Adrenal gland (tissue), 12 donors: ENCODE results near the gene SRP68. TPM values are rescaled to one million over a fixed set of nuclear protein-coding genes. Genes with fewer than 3 reads are reported as not detected.

Experiments
- DNase-seq, 7 donors: peaks; one replicate each; pipeline ENCODE4 v3.0.0-alpha.2; 2019 to 2020
- H3K27ac ChIP-seq, 5 donors: fragments of 200-600 bp; sonication (generic) in 4 of 5; 1 replicate in 3 of 5; 2 replicates in 2 of 5; pipeline versions ENCODE4 v1.5.1 to v1.8.0; 2016 to 2020; ENCODE audit warnings: mild to moderate bottlenecking in 1 of 5
- H3K27me3 ChIP-seq: fragments of 200-600 bp; 2 replicates; pipeline ENCODE4 v1.8.0; 2021
- H3K36me3 ChIP-seq, 2 donors: fragments of 200-600 bp; replicated peaks in 1 of 2; 1 replicate in 1 of 2; 2 replicates in 1 of 2; pipeline versions ENCODE4 v1.5.1 to v1.8.0; 2018 to 2022
- H3K4me1 ChIP-seq, 2 donors: fragments of 200-600 bp; replicated peaks in 1 of 2; 1 replicate in 1 of 2; 2 replicates in 1 of 2; pipeline versions ENCODE4 v1.5.1 to v1.8.0; 2018 to 2021
- H3K4me3 ChIP-seq, 4 donors: fragments of 200-600 bp; sonication (generic) in 3 of 4; one replicate each; pipeline ENCODE4 v1.5.1; 2016 to 2018
- H3K9me3 ChIP-seq, 3 donors: fragments of 200-600 bp; sonication (generic) in 1 of 3; replicated peaks in 1 of 3; 1 replicate in 2 of 3; 2 replicates in 1 of 3; pipeline versions ENCODE4 v1.5.1 to v1.8.0; 2016 to 2021
- POLR2A ChIP-seq, 2 donors: fragments of 450-650 bp; IDR thresholded peaks; one replicate each; pipeline ENCODE4 v1.6.1; 2017; ENCODE audit warnings: antibody characterized with exemption in 2 of 2, mild to moderate bottlenecking in 2 of 2, moderate library complexity in 1 of 2
- WGBS, 4 donors: extraction: QIAGEN DNeasy Blood & Tissue Kit in 2 of 4; methylation state at CpG; one replicate each; pipeline versions ENCODE4 v1.1.5 to v1.1.7; 2013 to 2017; 5-methylcytosine and 5-hydroxymethylcytosine counted together
- intact Hi-C, 2 donors: fragments of 100-400 bp; cut with DNase I; formaldehyde crosslinking; loops; one replicate each; pipeline versions ENCODE4 v1.14.1 to v1.15.0; 2022 to 2023
- polyA plus RNA-seq, 3 donors: library from polyadenylated mRNA; stranded (reverse); fragments of 200-250 nt in 2 of 3; fragments of 350-450 nt in 1 of 3; fragmentation: Illumina TruSeq in 1 of 3; extraction: RNeasy Lipid Tissue Mini Kit (QIAGEN cat#74804) in 1 of 3; gene quantifications; one replicate each; pipeline ENCODE4 v1.2.3, GENCODE V29; 2013 to 2014
- total RNA-seq, 9 donors: library from RNA; depleted of rRNA in 4 of 9; stranded (reverse); fragments of >200 nt in 4 of 9; fragments of 120-200 nt in 1 of 9; fragmentation: NEBNext Ultra II Directional in 1 of 9; extraction: Animal tissue kit (Norgen Biotek cat#: 25700) in 1 of 9; gene quantifications; one replicate each; pipeline versions ENCODE4 v1.1.0 to v1.2.4, GENCODE V29; 2013 to 2023
- TF ChIP-seq, protein P1 (sequence below), 6 experiments: fragments of 450-650 bp in 4 of 6; fragments of 200-600 bp in 2 of 6; sonication (generic) in 1 of 6; IDR thresholded peaks; 1 replicate in 5 of 6; 2 replicates in 1 of 6; pipeline versions ENCODE4 v1.5.1 to v1.8.0; 2016 to 2021; ENCODE audit warnings: antibody characterized with exemption in 6 of 6, mild to moderate bottlenecking in 2 of 6, moderate library complexity in 1 of 6
- donor health status: healthy with polysubstance abuse.
- donor health status: Bipolar disorder and iron deficiency.
- donor health status: DM: yes; HTN: yes; CAD: no.
- donor health status: DM: no; HTN: no; CAD: no.
- donor health status: DM: no; HTN: no; CAD: no.
- donor health status: DM: yes; HTN: yes; CAD: no.

SRP68 gene
- total and polyA plus RNA-seq, 12 donors = 20.3 to 129 (median 41.1) TPM

DNA sequence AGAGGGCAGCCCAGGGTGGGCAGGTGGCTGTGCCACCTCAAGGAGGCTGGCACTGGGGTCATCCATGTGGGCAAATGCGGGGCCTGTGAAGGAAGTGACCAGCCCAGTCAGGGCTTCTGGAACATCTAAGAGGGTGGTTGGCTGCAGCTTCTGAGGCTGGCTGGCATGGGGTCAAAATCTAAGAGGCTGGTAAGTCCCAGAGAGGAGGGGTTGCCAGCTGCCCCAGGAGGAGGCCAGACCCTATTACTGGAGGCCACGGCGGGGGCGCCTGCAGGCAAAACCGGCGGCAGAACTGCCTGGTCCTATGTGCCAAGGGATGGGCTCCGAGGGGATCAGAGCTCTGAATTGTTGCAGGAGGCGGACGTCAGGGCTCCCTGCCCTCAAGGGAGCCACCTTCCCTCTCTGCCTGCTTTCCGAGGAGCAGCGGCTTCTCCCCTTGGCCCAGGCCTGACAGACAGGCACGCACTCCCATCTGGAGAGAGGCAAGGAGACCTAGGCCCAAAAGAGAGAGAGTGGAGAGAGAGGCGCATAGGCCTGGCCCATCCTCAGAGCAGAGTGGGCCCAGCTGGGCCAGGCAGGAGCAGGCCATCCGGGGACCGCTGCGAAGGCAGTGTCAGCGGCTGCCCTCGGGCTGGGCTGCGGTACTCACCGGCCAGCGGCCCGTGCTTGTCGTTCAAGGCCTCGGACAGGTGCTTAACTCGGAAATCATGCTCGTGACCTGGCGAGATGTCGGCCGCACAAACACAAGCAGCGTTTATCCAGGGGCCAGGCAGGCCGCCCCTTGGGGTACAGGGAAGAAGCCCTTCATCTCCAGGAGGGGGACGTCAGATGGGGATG lies 17.6 kb upstream of the SRP68 start:
- intact Hi-C loops = no loop called here
- H3K36me3 ChIP-seq = peaks cover 0 to 95% of the 10 kb centered on the region in 2 donors
- TF ChIP-seq, protein P1, sequence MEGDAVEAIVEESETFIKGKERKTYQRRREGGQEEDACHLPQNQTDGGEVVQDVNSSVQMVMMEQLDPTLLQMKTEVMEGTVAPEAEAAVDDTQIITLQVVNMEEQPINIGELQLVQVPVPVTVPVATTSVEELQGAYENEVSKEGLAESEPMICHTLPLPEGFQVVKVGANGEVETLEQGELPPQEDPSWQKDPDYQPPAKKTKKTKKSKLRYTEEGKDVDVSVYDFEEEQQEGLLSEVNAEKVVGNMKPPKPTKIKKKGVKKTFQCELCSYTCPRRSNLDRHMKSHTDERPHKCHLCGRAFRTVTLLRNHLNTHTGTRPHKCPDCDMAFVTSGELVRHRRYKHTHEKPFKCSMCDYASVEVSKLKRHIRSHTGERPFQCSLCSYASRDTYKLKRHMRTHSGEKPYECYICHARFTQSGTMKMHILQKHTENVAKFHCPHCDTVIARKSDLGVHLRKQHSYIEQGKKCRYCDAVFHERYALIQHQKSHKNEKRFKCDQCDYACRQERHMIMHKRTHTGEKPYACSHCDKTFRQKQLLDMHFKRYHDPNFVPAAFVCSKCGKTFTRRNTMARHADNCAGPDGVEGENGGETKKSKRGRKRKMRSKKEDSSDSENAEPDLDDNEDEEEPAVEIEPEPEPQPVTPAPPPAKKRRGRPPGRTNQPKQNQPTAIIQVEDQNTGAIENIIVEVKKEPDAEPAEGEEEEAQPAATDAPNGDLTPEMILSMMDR (IDR thresholded peaks at IDR 0.05) = no peak
- no peak for TF ChIP-seq POLR2A (IDR thresholded peaks at IDR 0.05)
- H3K27ac ChIP-seq = no peak overlapping the region
- no peaks in the 10 kb centered on the region for H3K4me1 ChIP-seq
- no peak for DNase-seq
- WGBS, 4 donors = 89 to 98% (median 94%) methylated on average over 14 to 32 of the region's 32 CpGs
- no peaks in the 10 kb centered on the region for H3K27me3 ChIP-seq
- H3K4me3 ChIP-seq = no peak overlapping the region
- no peaks in the 10 kb centered on the region for H3K9me3 ChIP-seq

DNA sequence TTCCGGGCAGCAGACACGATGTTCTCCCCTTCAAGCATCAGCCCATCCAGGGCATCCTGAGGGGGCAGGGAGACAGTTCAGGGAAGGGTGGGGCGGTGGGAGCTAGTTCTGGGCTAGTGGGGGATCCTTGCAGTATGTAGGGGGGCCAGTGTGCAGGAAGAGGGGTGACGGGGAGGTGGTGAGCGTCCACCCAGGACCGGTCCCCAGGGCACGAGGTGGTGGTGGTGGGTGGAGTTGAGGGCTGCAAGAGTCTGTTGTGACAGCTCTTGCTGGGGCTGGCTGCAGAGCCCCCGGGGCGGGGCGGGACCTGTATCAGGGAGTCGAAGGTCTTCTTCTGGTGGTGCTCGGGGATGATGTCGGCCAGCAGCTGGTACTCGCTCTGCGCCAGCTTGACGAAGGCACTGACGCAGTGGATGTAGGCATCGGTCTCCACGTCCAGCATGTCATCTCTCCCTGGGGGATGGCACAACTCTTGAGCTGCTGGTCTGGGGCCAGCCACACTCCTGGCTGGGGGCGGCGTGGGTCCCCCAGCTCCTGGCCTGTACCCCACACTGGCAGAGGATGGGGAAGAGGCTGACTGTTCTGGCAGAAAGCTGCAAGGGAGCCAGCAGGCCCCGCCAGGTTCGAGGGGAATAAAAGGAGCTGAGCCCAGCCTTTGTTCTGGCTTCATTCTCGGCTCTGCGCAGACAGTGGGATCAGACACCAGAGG lies 16.7 kb upstream of the SRP68 start:
- WGBS, 4 donors = 91 to 96% (median 95%) methylated on average over 13 to 25 of the region's 25 CpGs
- Histone ChIP-seq H3K4me1 (no peaks in the 10 kb centered on the region), H3K9me3 (no peaks in the 10 kb centered on the region), H3K4me3 (no peak overlapping the region), H3K27me3 (no peaks in the 10 kb centered on the region), H3K27ac (no peak overlapping the region), H3K36me3 (peaks cover 0 to 96% of the 10 kb centered on the region in 2 donors)
- intact Hi-C loops = no loop called here
- DNase-seq = no peak
- no peak for TF ChIP-seq POLR2A (IDR thresholded peaks at IDR 0.05)
- TF ChIP-seq, protein P1 (IDR thresholded peaks at IDR 0.05) = no peak

DNA sequence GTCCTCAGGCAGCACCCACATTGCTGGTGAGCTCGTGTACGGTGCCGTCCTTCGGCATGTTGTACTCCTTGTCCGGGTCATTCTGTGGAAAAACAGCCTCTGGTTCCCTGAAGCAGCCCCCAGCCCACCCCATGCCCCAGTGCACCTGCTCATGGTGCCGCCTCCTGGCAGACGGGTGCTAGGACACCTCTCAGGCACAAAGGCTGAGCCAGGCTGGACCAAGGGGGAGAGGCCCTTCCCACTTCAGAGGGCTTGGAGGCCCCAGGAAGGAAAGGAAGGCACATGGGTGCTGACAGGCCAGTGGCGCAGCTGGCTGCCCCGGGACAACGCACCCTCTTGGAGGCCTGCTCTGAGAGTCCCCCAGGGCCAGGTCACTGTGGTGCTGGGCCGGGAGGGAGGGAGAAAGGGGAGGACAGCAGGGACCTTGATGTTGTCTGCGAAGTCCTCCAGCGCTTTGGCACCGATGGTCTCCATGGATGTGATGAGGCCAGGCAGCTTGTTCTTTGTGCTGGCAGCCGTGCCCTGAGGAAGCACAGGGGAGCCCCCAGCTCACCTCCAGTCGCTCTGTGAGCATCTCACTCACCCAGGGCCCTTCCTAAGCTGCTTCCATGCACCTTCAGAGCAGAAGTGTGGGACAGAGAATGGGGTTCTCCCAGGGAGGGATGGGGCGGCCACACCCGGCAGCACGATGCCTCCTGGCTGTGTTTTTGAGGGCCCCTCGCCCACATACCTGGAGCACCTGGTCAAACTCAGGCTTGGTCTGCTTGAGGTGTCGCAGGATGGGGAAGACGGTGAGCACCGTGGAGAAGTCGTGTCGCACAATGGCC lies 15.9 kb upstream of the SRP68 start:
- DNase-seq = no peak
- H3K27me3 ChIP-seq = no peaks in the 10 kb centered on the region
- peaks cover 0 to 96% of the 10 kb centered on the region in 2 donors for H3K36me3 ChIP-seq
- TF ChIP-seq, protein P1 (IDR thresholded peaks at IDR 0.05) = no peak
- no peak for TF ChIP-seq POLR2A (IDR thresholded peaks at IDR 0.05)
- H3K4me1 ChIP-seq = no peaks in the 10 kb centered on the region
- intact Hi-C loops = no loop called here
- 81 to 92% (median 88%) methylated on average over 16 to 25 of the region's 25 CpGs for WGBS, 4 donors
- no peak overlapping the region for H3K27ac ChIP-seq
- H3K4me3 ChIP-seq = no peak overlapping the region
- no peaks in the 10 kb centered on the region for H3K9me3 ChIP-seq

DNA sequence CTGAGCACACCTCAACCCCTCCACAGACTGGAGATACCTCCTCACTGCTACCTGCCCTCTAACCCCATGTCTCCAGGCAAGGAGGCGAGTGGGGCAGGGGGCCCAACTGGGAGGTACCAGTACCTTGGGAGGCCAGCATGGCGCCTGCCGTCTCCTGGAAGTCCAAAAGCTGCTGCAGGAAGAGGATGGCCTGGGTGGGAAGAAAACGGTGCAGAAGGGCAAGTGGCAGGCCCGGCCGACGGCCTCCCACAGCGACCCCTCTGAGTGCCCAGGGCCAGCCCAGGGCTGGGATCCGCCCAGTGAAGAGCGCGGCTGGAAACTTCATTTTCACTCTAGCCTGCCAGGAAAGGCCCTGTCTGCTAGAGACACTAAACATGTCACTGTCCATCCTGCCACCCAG lies 15.2 kb upstream of the SRP68 start:
- H3K27ac ChIP-seq = no peak overlapping the region
- H3K4me3 ChIP-seq = no peak overlapping the region
- H3K4me1 ChIP-seq = no peaks in the 10 kb centered on the region
- TF ChIP-seq, protein P1 (IDR thresholded peaks at IDR 0.05) = no peak
- no peak for TF ChIP-seq POLR2A (IDR thresholded peaks at IDR 0.05)
- H3K9me3 ChIP-seq = no peaks in the 10 kb centered on the region
- peaks cover 0 to 91% of the 10 kb centered on the region in 2 donors for H3K36me3 ChIP-seq
- intact Hi-C loops = no loop called here
- no peaks in the 10 kb centered on the region for H3K27me3 ChIP-seq
- WGBS, 4 donors = 83 to 95% (median 86%) methylated on average over 7 to 11 of the region's 11 CpGs
- DNase-seq = no peak
